GM19238 (cell line): Measurements from ENCODE around the gene DAPK1.
A peak's percentile ranks its signal among the peaks of the same experiment; 100 is the strongest.

Experiments
- DNase-seq: peaks from one replicate; pipeline ENCODE4 v3.0.0; 2011; ENCODE audit warnings: low spot score; ENCODE audit not compliant: insufficient read length

The DAPK1 gene

DNA sequence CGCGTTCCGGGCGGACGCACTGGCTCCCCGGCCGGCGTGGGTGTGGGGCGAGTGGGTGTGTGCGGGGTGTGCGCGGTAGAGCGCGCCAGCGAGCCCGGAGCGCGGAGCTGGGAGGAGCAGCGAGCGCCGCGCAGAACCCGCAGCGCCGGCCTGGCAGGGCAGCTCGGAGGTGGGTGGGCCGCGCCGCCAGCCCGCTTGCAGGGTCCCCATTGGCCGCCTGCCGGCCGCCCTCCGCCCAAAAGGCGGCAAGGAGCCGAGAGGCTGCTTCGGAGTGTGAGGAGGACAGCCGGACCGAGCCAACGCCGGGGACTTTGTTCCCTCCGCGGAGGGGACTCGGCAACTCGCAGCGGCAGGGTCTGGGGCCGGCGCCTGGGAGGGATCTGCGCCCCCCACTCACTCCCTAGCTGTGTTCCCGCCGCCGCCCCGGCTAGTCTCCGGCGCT is at the start of gene DAPK1:
Gene DAPK1 (plus strand): TSS at position 264 of the 442 bp plus-strand sequence. CDS start 1,211 bp downstream, outside the sequence.
- peak; percentile 49 for DNase-seq

DNA sequence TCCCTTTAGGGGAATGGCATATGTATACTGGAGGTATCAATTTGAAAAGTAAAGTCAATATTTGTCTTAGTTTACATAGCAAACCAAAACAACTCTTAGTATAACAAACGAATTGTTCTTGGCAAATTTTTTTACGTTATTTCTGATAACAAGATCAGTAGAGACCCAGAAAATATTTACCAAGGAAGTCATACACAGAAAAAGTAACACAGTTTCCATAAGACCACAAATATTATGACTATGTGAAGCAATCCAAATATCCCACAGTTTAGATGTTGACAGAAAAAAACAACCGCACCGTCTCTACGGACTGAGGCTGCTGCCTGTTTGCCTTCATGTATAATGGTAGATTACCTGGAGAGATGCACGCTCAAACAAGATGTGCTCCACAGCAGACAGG is 46.5 kb upstream of the DAPK1 start:
- no peak for DNase-seq

DNA sequence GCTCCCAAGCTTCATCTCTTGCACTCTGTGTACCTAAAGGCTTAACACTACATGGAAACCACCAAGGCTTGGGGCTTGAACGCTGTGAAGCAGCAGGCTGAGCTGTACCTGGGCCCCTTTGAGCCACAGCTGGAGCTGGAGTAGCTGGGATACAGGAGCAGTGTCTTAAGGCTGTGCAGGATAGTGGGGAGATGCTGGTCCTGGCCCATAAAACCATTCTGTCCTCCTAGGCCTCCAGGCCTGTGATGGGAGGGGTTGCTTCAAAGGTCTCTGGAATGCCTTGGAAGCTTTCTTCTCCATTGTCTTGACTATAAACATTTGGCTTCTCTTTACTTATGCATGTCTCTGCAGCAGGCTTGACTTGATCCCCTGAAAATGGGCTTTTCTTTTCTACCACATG is 42.3 kb upstream of the DAPK1 start:
- no peak for DNase-seq

DNA sequence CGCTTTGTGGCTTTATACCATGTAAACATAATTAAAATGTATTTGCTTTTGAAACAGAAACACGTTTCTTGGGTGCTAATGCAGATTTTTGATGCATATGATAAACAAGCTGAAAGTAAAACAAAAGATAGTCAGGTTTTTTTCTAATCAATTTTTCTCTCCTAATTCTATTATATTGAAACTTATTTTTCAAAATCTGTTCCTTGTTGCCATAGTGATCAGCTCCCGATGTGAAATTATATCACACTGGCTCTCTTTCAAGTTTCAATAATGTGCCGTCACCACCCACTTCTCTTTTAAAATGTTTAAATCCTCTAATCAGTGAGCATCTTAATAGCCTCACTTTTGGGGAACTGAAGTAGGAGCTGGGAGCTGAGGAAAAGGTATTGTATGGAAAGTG is 36.4 kb upstream of the DAPK1 start:
- DNase-seq, result no peak

DNA sequence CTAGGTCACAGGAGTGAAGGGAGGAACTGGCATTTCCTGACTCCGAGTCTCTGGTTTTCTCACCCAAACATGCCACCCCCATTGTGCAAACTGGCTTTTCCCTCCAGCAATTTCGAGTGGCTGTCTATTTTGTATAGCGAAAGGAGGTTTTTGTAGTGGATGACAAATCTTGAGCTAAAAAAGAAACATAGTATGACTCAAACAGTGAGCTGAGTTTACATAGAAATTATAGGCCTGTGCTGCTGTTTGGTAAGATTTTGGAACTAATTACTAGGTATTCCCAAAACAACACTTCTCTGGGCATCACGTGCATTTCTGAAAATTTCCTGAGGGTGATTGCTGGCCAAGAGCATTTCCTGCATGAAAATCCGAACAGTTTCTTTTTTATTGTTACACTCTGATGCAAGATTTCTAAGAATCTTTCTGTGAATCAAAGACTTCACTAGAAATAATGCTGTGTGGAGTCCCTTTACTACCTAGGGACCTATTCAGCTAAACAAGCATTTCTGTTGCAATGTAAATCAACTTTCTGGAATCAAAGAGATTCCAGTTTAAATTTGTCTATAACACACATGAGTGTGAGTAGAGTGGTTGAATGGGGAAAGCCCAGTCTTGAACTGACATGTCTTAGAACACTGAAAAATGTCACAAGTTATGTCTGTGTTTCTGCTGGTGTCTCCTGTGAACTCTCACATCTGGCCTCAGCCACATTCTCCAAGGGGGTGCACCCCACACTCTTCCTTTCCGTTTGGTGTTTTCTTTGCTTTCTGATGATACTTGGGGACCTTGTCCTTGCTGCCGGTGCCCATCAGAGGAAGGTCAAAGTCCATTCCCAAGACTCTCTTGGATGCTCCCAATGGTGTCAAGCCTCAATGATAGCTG is 33.3 kb upstream of the DAPK1 start:
- no peak for DNase-seq

DNA sequence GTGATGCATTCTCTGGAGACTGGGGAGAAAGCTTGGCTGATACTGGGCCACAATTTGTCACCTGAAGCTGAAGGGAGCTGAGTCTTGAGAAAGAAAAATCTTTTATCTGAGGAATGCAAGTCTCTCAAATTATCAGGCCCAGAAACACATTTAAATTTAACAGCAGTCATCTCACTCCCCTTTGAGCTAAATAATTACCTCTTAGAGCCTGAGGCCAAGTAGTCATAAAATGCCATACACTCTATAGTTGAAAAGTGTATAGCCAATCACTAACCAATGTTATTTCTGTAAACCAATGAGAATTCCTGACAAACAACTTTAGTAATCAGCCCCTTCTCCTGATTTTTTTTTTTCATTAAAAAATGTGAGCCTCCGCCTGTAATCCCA is 32.7 kb upstream of the DAPK1 start:
- no peak for DNase-seq

DNA sequence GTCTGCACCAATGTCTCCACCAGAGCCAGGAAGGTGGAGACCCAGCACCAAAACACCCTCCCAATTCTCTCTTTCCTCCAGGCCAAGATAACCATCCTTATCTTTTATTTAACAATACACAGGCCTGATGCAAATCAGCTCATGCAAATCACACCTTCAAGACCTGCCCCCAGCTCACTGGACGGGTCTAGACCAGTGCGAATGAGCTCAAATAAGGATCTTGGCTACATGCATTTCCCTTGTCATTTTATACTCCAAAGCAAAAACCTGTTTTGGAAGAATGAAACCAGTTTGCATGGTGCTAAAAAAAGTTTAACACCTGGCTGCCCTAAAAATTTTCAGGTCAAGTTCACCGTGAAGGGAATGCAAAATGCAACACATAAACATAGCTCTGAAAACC is 31.9 kb upstream of the DAPK1 start:
- no peak for DNase-seq

DNA sequence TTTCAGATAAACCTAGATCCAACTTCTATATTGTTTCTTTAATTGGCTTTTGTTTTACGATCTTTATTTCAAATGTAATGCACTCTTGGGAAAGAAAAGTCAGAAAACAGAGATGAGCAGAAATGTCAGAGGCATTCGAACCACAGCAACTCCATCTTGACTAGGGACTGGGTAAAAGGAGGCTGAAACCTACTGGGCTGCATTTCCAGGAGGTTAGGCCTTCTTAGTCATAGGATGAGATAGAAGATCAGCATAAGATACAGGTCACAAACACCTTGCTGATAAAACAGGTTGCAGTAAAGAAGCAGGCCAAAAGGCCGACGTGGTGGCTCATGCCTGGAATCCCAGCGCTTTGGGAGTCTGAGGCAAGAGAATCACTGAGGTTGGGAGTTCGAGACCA is 30.5 kb upstream of the DAPK1 start:
- no peak for DNase-seq

DNA sequence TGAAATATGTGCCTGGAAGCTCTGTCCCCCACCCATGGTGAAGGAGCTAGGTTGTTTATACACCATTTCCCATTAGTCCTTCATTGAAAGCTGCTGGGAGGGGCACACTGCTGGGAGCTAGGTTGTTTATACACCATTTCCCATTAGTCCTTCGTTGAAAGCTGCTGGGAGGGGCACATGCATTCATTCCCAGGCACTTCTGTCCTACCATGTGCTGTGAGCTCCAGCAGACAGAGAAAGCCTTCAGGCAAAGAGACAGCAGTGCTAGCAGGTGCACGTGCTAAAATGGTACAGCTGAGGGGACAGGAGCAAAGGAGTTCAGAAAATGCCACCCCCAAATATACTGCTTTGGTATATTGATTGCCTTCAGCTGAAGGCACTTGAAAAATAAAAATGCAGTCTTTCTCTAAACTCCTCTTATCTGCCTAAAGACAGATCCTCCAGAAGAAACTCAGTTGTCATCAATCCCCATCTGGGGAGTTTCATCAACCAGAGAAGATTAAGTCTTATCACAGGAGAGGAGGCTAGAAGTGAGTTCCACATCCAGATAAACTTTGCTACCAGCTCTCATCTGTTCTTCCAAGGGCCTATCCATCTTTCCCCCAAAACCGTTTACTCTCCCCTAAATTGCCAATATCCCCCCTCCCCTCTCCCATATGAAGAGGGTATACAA is 27.7 kb upstream of the DAPK1 start:
- no peak for DNase-seq

DNA sequence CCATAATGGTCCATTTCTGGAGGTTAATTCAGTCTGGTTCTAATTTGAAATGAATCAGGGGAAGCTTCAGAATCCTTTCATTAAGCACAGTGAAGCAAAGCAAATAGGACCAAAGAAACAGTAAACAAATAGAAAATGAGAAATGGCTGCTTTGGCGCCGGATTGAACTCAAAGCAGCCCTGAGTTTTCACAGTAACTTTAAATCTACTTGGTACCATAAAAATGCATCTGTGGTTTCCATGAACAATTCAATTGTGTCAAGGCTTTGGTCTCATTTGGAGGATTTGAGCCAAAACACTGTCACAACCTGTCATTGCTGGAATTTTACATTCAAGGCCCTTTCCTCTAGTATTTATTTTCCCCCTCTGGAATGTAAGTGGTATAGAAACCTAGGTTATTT is 25.9 kb upstream of the DAPK1 start:
- DNase-seq, result no peak

DNA sequence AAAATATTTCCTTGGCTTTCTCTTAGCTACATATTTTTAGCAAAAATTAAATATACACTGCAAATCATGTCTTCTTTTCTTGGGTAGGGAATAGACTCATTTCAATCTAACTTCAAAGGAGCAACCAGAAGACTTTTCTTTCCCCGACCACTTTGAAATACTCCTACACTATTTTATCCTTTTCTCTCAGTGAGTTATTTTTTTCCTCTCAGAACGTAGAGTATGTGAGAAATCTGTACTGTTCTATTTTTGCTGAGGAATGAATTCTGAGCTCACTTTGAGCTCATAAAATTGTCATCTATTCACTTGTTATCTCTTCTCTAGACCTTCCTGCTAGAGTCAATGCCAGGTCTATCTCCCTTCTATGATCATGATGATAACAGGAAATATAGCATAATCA is 22.2 kb upstream of the DAPK1 start:
- DNase-seq, result no peak

DNA sequence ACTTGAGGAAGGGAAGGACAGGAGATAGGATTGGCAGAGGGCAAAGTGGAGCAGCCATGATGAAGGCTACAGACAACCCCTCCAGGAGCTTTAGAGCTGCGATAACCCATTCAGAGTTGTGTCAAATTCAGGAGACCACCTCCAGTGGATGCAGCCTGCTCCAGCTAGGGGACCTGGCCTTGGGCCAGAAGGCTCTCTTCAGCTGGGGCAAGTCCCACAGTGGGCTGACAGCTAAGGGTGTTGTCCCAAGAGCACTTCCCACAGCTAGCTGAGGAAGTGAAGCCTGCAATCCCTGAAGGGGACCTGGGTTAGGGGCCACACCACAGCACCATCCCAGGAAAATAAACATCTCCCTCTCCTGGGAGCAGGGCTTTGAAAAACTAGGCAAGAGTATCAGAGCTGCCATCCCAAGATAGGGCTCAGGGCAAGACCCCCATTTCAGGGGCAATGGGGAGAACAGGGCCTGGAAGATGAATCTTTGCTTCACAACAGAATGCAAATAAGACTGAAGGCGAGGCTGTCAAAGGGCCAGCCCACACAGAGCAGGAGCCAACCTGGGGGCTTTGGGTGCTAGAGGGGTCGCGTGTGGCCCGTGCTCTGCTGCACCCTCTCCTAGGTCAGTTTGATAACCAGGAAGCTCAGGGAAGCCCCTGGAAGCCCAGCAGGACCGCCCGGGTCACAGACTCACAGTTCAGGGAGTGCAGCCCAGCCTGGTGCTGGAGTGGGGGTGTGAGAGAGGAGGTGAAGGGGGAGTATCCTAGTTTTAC is 19.3 kb upstream of the DAPK1 start:
- DNase-seq, result no peak

DNA sequence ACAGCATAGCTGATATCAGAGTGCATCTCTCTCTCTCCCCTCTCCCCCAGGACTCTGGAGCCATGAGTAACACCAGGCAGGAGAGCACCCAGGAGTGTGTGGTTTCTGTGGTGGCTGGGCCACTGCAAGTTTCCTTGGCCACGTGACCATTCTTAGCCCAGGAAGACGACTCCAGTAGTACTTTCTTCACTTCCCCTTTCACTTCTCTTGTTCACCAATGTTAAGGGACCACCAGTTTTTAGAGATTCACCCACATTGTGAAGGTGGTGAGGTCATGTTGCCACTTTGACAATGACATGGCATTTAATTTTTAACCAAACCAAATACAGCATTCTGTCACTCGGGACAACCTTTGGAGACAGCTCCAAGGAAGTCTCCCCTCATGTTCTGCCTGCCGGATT is 17.9 kb upstream of the DAPK1 start:
- DNase-seq, result peak; percentile 23

DNA sequence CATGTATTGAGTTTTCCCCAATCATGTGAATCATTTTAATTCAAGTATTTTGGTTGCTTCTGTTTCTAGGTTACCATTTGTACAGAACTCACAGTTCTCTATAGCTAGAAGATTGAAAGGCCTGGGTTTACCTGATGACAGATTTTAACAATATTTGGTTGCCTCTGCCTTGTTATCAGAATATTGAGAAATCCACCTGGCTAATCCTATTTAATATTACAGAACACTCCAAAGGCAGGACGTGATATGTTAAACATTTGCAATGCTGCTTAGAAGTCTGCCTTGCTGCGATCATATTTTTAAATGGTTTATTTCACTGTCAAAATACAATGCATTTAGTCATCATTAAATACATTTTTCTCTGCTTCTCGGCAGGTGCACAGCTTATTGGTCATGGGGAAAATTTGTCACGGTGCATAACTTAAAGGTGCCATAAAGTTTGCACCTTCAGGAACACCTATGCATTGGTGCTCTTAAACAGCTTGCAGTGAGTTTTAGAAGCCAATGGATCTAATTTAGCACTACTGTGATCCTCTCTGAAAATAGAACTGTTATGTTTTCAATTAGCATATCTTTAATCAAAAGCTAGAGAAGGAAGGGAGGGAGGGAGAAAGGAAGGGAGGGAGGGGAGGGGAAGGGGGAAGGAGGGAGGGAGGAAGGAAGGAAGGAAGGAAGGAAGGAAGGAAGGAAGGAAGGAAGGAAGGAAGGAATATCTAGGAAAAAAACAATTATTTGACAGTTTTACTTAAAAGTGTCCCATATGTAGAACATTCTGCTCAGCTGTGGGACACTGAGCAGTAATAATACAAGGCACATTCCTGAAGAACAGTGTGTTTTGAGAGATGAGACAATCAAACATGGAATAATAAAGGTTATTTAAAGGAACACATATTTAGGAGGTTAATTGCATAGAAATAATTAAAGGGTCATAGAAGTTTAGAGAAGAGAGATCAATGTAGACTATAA is 15.5 kb upstream of the DAPK1 start:
- no peak for DNase-seq

DNA sequence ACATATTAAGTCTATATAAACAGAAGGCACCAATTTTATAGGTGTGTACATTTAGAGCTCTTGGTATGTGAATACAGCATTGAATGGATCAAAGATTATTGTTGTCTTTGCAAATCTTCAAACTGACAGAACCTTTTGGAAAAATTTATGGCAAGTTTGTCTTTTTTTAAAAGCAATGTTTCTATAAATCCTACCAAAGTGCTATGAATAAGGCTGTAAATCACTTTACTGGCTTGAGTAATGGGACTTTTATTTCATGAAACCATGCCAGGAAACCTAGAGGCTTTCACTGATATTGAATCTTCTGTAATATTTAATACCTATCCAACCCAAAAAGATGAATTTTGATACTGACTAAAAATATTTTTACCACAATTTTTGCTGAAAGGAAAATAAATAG is 7.4 kb upstream of the DAPK1 start:
- no peak for DNase-seq

DNA sequence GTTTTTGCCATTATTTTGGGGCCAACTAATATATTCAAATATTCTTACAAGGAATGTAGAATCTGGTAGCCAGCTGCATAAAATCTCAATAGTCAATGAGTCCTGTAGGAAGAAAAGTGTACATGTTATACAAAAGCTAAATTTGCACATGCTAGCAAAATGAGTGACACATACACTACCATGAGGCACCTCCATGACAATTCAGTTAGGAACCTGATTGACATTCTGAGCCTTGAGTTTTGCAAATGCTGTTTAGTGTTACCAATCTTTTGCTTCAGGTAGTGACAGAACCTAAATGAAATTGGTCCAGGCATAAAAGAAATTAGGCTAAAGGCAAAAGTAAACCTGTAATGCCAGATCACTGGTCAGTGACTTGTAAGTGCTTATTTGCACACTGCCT is 6.8 kb upstream of the DAPK1 start:
- DNase-seq, result no peak

DNA sequence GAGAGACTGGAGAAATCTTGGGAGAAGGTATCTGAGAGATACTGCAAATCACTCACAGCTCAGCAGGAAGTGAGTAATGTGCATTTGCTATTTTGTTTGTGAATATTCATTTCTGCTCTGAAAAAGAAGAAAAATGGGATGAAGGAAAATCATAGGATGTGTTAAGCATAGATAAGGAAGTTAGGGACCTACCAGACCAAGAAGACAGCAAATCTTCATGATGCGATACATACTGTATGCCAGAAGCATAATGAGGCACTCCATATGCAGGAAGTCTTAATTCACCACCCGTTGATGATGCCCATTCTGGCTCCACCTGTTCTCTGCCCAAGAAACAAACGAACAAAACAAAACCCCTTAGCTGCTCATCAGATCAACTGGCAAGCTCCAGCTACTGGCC is 6.1 kb upstream of the DAPK1 start:
- no peak for DNase-seq

DNA sequence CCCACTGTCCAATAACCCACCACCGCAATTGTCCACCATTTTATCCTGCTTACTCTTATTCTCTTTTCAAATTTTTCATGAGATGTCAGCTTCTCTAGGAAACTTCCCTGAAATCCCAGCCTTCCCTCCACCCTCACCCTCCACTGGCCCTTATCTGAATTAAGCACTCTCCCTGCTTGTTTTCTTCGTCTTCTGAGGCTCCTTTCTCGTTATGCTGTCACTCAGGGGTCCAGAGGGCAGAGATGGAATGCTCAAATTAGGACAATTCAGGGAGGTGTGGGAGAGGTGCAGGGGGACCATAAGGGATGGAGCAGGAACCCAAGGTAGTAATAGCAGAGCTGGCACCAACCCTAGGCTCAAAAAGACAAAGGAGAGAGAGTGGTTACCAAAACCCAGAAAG is 5.0 kb upstream of the DAPK1 start:
- no peak for DNase-seq

DNA sequence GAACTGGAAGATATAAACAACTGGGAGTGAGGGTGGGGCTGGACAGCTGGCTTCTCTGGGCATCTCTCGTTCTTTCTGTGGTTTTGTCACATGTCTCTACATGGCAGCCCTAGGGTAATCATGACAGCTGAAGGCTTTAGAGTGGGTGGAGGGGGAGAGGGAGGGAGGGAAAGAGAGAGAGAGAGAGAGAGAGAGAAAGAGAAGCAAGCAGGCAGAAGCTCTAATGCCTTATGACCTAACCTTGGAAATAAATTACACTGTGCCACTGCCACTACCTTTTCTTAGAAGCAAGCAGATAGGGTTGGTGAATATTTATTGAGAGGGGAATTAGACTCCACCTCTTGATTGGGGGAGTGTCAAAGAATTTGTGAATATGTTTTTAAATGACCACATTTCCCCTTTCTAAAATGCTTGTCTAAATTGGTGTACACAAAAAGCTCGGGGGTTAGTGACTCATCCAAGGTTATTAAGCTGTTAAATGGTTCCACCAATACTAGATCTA is 2.6 kb upstream of the DAPK1 start:
- no peak for DNase-seq

DNA sequence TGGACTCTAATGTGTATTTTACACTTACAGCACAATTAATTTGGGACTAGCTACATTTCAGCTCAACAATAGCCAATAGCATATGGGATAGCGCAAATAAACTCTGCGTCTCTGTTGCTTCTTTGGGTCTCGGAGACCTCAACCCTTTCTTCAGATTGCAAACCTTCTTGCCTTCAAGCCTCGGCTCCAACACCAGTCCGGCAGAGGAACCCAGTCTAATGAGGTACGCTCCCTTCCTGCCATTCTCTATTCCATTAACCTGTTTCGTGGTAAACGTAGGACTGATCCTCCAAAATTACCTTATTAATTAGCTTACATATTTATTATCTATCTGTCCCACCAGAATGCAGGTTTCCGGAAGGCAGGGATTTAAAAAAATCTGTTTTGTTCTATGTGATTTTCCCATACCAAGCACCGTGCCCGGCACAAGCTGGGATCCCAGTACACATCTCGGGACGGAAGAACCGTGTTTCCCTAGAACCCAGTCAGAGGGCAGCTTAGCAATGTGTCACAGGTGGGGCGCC is 525 bp upstream of the DAPK1 start:
- no peak for DNase-seq
